ENCODE measurements around the gene S100A13.

The S100A13 gene

DNA sequence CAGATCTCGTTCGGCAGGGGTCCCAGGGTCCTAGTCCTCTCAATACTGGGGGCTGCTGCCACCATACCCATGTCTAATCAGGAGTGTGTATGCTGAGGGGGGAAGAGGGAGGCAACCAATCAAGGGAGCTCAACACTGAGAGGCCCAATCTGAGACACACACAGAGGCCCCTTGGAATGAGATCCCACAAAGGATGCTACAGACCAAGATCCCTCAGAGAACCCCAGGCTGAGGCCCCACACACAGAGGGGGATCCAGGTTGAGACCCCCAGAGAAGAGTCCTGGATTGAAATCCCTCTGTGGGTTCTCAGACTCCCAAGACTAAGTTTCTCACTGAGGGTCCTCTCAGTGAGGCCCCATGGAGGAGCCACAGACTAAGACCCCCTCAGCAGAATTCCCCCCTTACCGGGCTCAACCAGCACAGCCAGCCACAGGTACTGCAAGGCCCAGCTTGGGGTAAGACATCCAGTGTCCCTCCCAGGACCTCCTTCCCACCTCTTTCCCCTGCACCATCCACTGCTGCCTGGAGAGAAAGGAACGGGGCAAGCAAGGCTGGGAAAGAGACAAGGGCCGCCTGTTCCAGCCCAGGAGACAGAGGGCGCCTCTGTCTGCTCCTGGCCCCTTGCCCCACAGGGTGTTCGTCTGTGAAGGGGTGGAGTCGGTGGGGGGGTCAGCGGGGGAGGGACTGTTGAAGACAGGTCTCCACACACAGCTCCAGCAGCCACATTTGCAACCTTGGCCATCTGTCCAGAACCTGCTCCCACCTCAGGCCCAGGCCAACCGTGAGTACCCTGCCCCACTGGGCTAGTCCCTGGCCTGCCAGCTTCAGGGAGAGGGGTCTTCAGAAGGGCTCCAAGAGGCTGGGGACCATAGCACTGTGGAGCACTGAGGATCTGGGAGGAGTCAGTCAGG, 666 bp upstream of the S100A13 start, which contains the start of gene S100A1:
S100A1 (plus strand) TSS at position 720 of the 912 bp plus-strand sequence. CDS start 2,088 bp downstream, outside the sequence.
- DNase-seq (ENCODE audit: low read depth in 1 of 2, low spot score in 1 of 2), result no peak

DNA sequence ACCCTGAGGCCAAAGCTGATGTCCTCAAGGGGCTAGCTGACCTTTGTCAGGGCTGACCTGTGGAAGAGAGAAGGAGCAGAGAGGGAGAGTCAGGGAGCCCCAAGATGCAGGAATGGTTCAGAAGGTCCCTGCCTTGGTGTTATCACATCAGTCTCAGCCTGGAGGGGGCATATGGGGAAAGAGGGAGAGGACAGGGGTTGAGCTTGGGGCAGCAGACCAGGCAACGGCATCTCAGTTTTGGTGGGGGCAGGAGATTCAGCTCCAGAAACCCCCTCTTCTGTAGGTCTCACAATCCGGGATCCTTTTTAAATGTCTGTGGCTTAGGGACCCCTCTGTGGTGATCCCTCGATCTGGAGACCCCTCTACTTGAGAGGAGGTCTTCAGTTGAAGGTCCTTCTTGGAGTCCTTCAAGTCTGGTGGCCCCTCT, 815 bp downstream of the S100A13 start:
- no peak for DNase-seq (ENCODE audit: low read depth in 1 of 2, low spot score in 1 of 2)

DNA sequence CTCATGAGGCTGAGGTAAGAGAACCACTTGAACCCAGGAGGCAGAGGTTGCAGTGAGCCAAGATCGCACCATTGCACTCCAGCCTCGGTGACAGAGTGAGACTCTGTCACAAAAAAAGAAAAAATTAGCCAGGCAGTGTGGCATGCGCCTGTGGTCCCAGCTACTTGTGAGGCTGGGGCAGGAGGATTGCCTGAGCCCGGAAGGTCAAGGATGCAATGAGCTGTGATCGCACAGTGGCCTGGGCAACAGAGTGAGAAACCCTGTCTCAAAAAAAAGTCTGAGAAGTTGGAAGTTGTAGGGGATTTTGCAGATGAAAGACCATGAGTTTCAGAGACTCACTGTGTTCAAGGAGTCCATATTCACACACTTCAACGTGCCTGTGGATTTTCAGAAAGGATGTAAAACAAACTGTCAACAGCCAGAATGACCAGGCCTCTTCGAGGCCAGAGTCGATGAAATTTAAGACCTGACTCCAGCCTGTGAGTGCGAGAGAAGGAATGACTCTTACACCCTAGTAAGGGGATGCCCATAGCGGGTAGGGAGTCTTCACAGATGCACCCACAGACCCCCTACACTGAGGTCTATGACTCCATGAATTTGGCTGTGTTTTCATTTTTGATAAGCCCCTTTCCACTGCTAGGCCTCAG, 2.2 kb downstream of the S100A13 start:
- DNase-seq (ENCODE audit: low read depth in 1 of 2, low spot score in 1 of 2), result no peak

DNA sequence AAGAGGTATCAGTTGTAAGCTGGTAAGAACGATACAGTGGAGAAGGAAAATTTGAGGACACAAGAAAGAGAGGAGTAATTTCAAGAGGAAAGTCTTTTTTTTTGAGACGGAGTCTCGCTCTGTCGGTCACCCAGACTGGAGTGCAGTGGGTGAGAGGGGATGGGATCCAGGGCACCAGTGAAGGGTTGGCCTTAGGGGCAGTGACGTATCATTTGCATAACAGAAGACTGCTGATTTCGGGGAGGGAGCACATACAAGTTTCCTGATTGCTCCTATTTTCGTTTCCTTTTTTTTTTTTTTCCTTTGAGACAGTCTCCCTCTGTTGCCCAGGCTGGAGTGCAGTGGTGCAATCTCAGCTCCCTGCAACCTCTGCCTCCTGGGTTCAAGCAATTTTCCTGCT, 4.2 kb downstream of the S100A13 start:
- no peak for DNase-seq (ENCODE audit: low read depth in 1 of 2, low spot score in 1 of 2)

DNA sequence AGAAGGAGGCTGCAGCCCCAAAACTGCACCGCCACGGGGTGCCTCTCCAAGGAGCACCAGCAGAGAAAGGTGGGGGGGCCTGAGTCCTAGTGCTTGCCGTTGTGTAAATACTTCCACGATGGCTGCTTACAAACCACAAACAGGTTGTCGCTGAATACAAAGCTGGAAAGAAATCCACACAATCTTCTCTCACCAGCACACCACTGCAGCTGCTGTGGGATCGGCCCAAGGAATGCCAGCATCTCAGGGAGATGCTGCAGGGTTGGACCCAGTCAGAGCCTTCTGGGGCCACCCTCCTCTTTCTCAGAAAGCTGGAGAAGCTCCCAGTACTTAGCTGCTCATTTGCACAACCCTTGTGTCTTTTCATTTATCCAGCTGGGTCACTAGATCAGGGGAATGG, 8.1 kb downstream of the S100A13 start:
- no peak for DNase-seq (ENCODE audit: low read depth in 1 of 2, low spot score in 1 of 2)

DNA sequence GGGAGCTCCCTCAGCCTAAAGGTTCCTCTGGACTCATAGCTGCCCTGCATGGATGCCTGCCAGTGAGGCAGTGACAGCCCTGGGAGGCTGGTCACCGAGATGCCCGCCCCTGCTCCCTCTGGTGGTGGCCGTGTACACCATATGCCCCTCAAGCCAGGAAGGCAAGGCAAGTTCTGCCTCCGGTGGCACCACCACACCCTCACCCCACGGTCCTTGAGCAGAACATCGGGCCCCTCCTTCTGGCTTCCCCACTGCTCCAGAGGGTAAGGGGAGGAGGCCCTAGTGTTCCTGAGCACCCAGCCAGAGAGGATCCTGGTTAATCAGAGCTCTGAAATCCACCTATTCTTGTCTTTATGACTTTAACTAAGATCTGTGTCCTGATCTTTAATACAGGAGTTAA, 9.6 kb downstream of the S100A13 start:
- DNase-seq (ENCODE audit: low read depth in 1 of 2, low spot score in 1 of 2), result peak in 1 of 2 donors; percentile 30

DNA sequence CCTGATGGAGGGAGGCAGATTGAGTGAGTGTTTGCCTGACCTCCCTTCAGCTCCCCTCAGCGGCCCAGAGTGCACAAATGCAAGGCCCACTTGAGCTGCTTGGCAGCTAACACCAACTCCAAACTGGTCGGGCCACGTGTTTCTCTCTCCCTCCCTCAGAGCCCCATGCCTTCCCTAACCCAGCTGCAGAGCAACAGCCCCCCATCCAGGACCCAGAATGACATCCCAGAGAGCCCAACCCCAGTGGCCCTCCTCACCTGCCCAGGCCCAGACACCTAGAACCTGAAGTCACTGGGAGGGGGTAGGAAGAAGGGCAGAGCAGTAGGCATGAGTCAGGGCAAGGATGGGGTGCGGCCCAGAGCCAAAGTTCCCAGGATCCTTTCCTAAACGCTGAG, 10.4 kb downstream of the S100A13 start:
- DNase-seq (ENCODE audit: low read depth in 1 of 2, low spot score in 1 of 2), result no peak

DNA sequence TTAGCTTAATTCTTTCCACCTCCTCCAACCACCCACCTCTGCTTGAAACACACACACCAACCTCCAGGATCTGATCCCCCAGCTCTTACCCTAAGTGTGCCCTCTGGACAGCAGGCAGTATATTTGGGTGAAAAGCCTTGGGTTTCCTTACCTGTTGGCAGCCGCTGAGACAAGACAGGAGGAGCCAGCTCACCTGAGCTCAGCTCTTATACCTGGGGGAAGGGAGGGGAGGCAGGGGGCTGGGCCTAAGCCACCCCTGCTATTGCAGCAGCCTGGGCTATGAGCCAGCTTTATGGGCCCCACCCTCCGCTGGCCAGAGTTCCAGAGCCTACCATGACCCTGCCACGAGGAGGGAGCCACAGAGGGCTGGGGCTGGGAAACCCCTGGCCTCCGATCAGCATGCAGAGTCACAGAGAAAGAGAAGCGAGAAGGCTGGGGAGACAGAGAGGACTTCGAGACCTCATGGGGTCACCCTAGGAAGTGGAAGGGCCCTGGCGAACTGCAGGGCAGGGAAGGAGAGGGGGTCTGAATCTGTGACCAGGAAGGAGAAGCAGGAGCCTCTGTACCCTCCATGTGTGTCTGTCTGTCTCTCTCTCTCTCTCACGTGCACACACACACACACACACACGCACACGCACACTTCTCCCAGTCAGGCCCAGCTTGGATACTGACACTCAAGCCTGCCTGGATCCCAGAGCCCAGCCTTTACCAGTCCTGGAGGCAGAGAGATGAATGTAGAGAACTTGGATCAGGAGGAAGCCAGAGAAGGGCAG, 11.0 kb downstream of the S100A13 start, which contains the start of gene S100A14:
S100A14 (minus strand) TSS at position 182 of the 773 bp plus-strand sequence. CDS start 467 bp downstream, outside the sequence.
- no peak for DNase-seq (ENCODE audit: low read depth in 1 of 2, low spot score in 1 of 2)

DNA sequence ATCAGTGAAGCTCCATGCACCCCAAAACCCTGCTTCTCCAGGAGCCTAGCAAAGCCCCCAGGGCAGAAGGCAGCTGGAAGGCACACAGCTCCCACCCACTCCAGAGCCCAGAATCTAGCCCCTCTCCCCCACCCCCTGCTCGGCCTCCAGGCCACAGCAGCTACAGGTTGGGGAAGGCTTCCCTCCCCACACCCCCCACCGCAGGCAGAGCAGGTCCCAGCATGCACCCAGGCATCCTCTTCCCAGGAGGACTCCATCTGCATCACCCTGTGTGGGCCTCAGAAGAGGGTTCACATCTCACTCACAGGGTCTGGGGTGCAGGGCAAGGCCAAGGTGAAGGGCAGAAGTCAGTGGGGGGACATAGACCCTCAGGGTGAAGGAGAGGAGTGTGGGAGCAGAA, 11.9 kb downstream of the S100A13 start:
- DNase-seq (ENCODE audit: low read depth in 1 of 2, low spot score in 1 of 2), result no peak

DNA sequence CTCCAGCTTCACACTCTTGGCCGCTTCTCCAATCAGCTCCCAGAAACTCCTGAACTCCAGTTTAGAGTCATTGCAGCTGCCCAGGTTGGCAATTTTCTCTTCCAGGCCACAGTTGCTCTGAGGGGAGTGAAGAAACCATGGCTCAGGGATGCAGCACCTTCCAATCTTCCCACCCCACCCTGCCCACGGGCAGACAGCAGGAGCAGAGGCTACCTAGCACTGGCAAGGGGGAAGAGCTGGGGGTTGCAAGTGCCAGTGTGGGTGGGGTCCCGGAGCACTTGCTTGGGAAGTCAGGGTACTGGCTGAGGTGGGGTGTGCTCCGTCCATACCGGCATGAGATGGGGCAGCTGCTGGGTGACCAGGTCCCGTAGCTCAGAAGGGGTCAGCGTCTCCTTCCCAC, 12.4 kb downstream of the S100A13 start:
- no peak for DNase-seq (ENCODE audit: low read depth in 1 of 2, low spot score in 1 of 2)

DNA sequence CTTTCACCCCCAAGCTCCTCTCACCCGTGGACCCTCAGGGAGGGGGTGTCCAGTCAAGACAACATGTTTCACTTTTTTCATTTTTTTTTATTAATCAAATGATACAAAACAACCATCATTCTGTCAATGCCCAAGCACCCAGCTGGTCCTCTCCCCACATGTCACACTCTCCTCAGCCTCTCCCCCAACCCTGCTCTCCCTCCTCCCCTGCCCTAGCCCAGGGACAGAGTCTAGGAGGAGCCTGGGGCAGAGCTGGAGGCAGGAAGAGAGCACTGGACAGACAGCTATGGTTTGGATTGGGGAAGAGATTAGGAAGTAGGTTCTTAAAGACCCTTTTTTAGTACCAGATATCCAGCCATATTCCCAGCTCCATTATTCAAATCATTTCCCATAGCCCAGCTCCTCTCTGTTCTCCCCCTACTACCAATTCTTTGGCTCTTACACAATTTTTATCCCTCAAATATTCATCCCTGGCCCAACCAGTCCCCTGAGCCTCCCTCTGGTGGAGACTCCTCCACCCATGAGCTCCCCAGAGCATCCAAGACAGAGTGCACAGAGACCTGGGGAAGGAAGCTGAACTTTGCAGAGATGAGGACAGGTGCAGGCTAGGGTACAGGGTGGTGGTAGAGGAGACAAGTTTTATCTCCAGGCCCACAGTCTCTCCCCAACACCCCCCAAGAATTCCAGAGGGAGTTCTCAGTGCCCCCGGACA, 13.0 kb downstream of the S100A13 start:
- DNase-seq (ENCODE audit: low read depth in 1 of 2, low spot score in 1 of 2), result no peak

DNA sequence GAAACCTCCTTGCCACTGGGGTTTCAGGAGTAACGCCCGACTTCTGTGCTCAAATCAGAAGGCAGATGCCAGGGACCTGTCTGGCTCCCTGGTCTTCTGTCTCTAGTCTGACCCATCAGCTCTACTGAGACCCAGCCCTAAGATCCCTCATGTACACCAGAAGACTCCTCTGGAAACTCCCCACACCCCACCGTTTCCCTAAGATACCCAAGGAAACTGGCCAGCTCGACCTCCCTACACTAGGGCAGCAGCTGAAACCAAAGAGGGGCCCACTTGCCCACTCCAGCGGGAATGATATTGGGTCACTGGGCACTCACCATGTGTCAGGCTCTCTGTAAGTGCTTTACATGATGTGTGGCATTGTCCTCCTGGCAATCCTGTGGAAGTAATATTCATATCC, 13.9 kb downstream of the S100A13 start:
- no peak for DNase-seq (ENCODE audit: low read depth in 1 of 2, low spot score in 1 of 2)

DNA sequence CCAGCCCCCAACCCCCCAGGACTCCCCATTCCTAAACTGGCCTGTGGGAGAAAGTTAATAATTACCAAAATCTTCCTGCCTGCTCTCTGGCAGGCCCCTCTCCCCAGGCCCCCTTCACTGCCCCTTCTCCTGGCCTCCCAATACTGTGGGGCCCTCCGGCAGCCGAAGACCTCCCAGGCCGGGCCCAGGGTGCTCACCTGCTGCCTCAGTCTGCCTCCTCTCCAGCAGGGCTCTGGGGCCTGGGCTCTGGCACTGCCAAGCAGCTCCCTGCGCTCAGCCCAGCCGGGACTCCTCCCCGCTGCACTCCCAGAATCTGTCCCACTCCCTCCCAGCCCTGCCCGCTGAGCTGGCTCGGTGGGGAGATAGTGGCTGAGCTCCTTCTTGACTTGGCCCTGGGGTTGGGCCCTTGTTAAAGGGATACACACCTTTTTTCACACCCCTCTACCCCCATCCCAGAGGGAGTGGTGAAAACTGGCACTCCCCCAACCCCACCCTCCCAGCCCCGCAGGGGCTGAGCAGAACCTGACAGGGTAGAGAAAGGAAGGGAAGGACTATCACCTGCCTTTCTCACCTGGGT, 14.5 kb downstream of the S100A13 start, which contains the start of gene S100A16:
S100A16 (minus strand) TSS at position 383 of the 577 bp plus-strand sequence. CDS start 4,986 bp downstream, outside the sequence.
- no peak for DNase-seq (ENCODE audit: low read depth in 1 of 2, low spot score in 1 of 2)

DNA sequence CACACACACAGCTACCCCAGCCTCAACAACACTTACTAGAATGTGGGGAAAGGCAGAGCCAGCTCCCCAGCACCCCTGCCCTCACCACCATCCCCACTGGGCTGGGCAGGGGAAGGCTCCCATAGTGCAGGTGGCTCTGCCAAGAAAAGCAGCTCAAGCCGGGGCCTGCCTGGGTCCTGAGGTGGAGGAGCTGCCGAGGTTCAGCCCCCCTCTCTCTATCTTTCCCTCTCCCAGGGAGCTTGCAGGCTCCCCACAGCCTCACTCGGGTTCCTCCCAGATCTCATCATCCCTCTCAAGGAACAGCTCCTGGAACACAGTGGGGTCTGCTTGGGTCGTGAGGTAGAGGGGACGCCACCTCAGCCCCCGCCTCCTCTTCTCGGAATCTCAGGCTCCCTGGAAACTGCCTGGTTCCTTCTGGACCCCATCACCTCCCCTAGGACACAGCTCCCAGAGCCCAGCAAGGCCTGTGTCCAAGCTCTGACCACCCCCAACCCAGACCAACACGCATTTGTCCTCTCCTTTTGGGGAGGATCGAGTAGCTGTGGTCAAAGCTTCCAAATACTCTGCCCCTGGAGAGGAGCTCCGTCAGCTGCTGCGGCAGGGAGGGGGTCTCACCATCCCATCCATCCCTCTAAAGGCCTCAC, 15.1 kb downstream of the S100A13 start:
- DNase-seq (ENCODE audit: low read depth in 1 of 2, low spot score in 1 of 2), result no peak

DNA sequence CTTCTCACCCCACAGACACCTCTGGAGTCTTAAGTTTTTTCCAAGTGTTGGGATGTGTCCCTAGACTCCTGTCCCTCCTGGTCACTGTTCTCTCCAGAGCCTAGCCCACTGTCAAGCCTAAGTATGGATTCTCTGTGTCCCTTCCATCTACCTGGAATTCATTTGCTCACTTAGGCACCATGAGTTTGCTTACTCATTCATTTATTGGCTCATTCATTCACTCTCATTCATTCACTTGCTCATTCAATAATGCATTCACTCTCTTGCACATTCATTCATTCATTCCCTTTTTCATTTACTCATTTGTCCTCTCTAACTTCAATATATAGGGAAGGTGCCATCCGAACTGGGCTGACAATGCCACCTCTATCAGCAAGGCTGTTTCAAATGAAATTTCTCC, 15.9 kb downstream of the S100A13 start:
- DNase-seq (ENCODE audit: low read depth in 1 of 2, low spot score in 1 of 2), result no peak

DNA sequence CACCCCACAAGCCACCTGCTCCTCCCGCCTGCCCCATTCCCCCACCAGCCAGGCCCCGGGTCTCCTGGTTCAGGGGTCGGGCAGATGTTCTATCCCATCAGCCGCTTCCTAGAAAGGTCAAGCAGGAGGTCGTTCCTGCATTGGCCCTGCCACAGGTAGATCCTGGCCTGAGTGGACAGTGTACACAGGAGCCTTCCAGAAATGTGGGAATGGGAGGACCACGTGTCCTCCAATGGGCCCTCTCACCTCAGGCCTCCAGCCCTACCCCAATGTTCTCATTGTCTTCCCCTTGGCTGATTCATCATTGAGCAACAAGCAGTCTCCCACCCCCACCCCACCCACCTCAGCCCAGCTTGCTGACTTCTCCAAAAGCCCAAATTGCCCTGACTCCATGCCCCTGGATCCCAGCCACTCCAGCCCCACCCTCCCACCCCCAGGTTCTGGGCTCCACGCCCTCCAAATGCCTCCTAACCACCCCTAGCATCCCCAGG, 16.4 kb downstream of the S100A13 start:
- no peak for DNase-seq (ENCODE audit: low read depth in 1 of 2, low spot score in 1 of 2)

DNA sequence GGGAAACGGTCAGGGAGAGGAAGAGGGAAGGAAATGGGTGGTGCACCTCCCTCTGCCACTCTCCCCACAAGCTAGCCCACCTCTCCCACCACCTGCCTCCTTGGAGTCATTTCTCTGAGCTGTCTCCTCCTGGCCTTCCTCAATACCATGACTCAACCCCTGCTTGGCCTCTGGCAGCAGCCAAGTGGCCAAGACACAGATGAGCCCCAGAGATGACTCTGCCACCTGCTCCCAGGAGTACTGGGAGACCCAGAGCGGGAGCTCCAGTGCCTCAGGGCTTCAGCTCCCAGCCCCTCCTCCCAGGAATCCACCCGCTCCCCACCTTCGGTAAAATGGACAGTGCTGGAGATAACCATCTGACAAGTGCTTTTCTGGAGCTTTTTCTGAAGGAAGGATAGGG, 17.0 kb downstream of the S100A13 start:
- no peak for DNase-seq (ENCODE audit: low read depth in 1 of 2, low spot score in 1 of 2)

DNA sequence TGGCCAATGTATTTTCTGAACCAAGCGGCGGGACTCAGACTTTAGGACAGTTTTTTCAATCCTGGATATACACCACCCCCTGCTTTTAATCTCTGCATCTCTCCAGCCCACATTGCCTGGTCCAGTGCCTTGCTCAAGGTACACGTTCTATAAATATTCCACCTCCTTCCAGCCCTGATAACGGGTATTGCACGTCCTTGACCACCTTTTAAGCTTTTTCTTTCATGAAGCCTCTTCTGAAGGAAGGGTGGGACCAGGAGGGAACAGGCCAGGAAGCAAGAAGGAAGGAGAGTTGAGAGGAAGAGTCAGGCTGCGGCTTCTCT, 17.8 kb downstream of the S100A13 start:
- DNase-seq (ENCODE audit: low read depth in 1 of 2, low spot score in 1 of 2), result no peak

DNA sequence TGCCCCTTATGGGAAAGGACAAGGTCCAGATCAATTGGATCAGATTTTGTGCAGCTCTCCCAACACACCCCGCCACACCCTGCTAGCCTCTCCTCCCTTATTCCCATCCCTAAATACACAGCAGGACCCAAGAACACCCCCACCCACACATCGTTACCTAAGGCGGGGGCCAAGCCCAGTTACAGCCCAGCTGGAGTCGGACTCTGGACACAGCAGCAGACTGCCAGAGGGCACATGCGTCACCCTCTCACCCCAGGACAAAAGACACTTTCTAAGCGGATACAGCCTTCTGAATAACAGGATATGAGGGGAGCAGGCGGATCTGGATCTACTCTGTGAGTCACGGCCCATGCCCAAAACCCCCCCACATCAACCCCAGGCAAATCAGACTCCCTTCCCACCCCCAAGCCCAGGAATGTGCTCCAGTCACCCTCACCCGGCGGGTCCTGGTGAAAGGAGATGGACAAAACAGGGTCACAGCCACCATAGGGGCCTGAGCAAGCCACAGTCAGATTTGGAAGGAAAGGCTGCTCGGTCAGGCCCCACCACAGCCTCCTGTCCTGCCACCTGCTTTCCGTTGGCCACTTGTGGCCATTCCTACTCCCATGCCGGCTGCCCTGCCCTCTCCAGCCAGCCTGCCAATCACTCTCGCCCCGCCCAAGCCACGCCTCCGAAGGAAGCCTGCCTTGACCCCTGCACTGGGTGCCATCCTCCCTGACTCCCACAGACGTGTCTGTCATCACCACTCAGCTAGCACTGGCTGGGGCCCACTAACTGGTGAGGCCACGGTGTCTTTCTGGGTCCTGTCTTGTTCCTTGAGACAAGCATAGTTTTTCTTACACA, 18.3 kb downstream of the S100A13 start:
- DNase-seq (ENCODE audit: low read depth in 1 of 2, low spot score in 1 of 2), result no peak

All from activated CD4-positive, alpha-beta T cell treated with anti-CD3 and anti-CD28 coated beads, Interleukin-2, amount 50 U/mL, for 24 hours (primary cell).